Keratinocyte (primary cell): Measurements from ENCODE around the gene SDCCAG8. TPM values are rescaled to one million over a fixed set of nuclear protein-coding genes. Genes with fewer than 3 reads are reported as not detected.

Experiments used
- DNase-seq: peaks from one replicate; pipeline ENCODE4 v3.0.0-alpha.2; 2011; ENCODE audit warnings: low read depth, missing footprints, low spot score
- FAIRE-seq: peaks from 2 replicates; lab custom pipeline; 2011; peaks lifted over from hg19 to GRCh38; lab: Jason Lieb, UNC
- H2AFZ ChIP-seq: 2 replicates; pipeline ENCODE4 v1.6.0; 2012; ENCODE audit warnings: low read length, control low read depth, inconsistent platforms; ENCODE audit not compliant: control insufficient read depth
- H3K27ac ChIP-seq: 2 replicates; pipeline ENCODE4 v1.5.1; 2011; ENCODE audit warnings: low read length; ENCODE audit not compliant: control insufficient read depth, insufficient read depth
- H3K27me3 ChIP-seq: 3 replicates; pipeline ENCODE4 v1.6.0; 2011; ENCODE audit warnings: low read length; ENCODE audit not compliant: control insufficient read depth, insufficient read depth; ENCODE audit errors: extremely low read depth
- H3K36me3 ChIP-seq, 2 experiments: 2 replicates in 1 of 2; 3 replicates in 1 of 2; pipeline ENCODE4 v1.5.1; 2011; ENCODE audit warnings: low read length in 2 of 2, mild to moderate bottlenecking in 1 of 2; ENCODE audit not compliant: control insufficient read depth in 2 of 2, insufficient read depth in 2 of 2; ENCODE audit errors: extremely low read depth in 1 of 2
- H3K4me1 ChIP-seq: 3 replicates; pipeline ENCODE4 v1.5.1; 2011; ENCODE audit warnings: low read length; ENCODE audit not compliant: control insufficient read depth, insufficient read depth; ENCODE audit errors: extremely low read depth
- H3K4me2 ChIP-seq: 3 replicates; pipeline ENCODE4 v1.6.0; 2011; ENCODE audit warnings: low read depth, low read length; ENCODE audit not compliant: control insufficient read depth, insufficient read depth; ENCODE audit errors: extremely low read depth
- H3K4me3 ChIP-seq, 3 experiments: fragments of 200-600 bp in 1 of 3; sonication (generic) in 1 of 3; 2 replicates in 2 of 3; 3 replicates in 1 of 3; pipeline ENCODE4 v1.5.1; 2011 to 2016; ENCODE audit warnings: low read length in 3 of 3, mild to moderate bottlenecking in 3 of 3, control low read depth in 2 of 3, inconsistent platforms in 1 of 3, low read depth in 1 of 3, mixed read lengths in 1 of 3, mixed run types in 1 of 3, moderate library complexity in 1 of 3; ENCODE audit not compliant: control insufficient read depth in 2 of 3, insufficient read depth in 2 of 3; ENCODE audit errors: extremely low read depth in 1 of 3
- H3K79me2 ChIP-seq: 2 replicates; pipeline ENCODE4 v1.6.0; 2012; ENCODE audit warnings: low read length; ENCODE audit not compliant: control insufficient read depth, insufficient read depth
- H3K9ac ChIP-seq: 3 replicates; pipeline ENCODE4 v1.6.0; 2011; ENCODE audit warnings: low read length; ENCODE audit not compliant: control insufficient read depth, insufficient read depth; ENCODE audit errors: extremely low read depth
- H3K9me1 ChIP-seq: 3 replicates; pipeline ENCODE4 v1.6.0; 2011; ENCODE audit warnings: low read length; ENCODE audit not compliant: control insufficient read depth, insufficient read depth; ENCODE audit errors: extremely low read depth
- H3K9me3 ChIP-seq: 2 replicates; pipeline ENCODE4 v1.5.1; 2012; ENCODE audit warnings: low read depth, low read length; ENCODE audit not compliant: control insufficient read depth
- H4K20me1 ChIP-seq: 3 replicates; pipeline ENCODE4 v1.6.0; 2011; ENCODE audit warnings: low read length; ENCODE audit not compliant: control insufficient read depth, insufficient read depth; ENCODE audit errors: extremely low read depth
- CTCF ChIP-seq, 3 experiments: IDR thresholded peaks in 1 of 3; conservative IDR thresholded peaks in 1 of 3; optimal IDR thresholded peaks in 1 of 3; 2 replicates in 2 of 3; 3 replicates in 1 of 3; pipeline versions ENCODE3 to v1.5.1; 2011; ENCODE audit warnings: low read length in 3 of 3, mild to moderate bottlenecking in 3 of 3, moderate library complexity in 2 of 3, control low read depth in 1 of 3, inconsistent platforms in 1 of 3; ENCODE audit not compliant: insufficient read depth in 2 of 3; ENCODE audit errors: extremely low read depth in 1 of 3
- EZH2 ChIP-seq: IDR thresholded peaks from one replicate; pipeline ENCODE4 v1.6.1; 2012; ENCODE audit warnings: inconsistent platforms, mild to moderate bottlenecking, low read length, moderate library complexity
- dilution Hi-C: fragments of 300-500 bp; cut with MboI; formaldehyde crosslinking; loops from one replicate; pipeline ENCODE4 v1.7.0; 2020; ENCODE audit warnings: low sequenced_read_pairs; ENCODE audit not compliant: extremely low pct_ligation_motif_present
- polyA plus RNA-seq, 5 experiments: library from polyadenylated mRNA; depleted of rRNA in 3 of 5; stranded (reverse) in 3 of 5; stranded (forward) in 1 of 5; unstranded in 1 of 5; fragments of >200 nt; gene quantifications; 1 replicate in 1 of 5; 2 replicates in 3 of 5; 3 replicates in 1 of 5; pipeline versions ENCODE4 v1.2.1 to v1.2.3, GENCODE V29; 2011 to 2012; ENCODE audit warnings: missing spikeins in 2 of 5, low read depth in 1 of 5, low replicate concordance in 1 of 5

The SDCCAG8 gene
- polyA plus RNA-seq, 1 donor (not counting 4 experiments of a cell fraction or from before 2014, with no cell fraction given) = 61.6 TPM

GRCh38 chr1:243288062-243288461, 32.2 kb downstream of the SDCCAG8 start:
- H4K20me1 ChIP-seq = no peaks in the 10 kb centered on the region
- H3K27me3 ChIP-seq = no peaks in the 10 kb centered on the region
- H3K4me1 ChIP-seq = peaks cover 20% of the 10 kb centered on the region
- H3K9me1 ChIP-seq = no peaks in the 10 kb centered on the region
- H3K36me3 ChIP-seq = peaks cover 0 to 3% of the 10 kb centered on the region in 2 experiments
- H2AFZ ChIP-seq = no peak overlapping the region
- peak overlapping the region; percentile 29 for H3K9ac ChIP-seq
- H3K9me3 ChIP-seq = no peaks in the 10 kb centered on the region
- peaks cover 9% of the 10 kb centered on the region for H3K79me2 ChIP-seq
- H3K27ac ChIP-seq = peak overlapping the region; percentile 84
- no peak overlapping the region for H3K4me3 ChIP-seq
- no peak for TF ChIP-seq CTCF (optimal IDR thresholded peaks at IDR 0.05 in 1 of 3, IDR thresholded peaks at IDR 0.05 in 1 of 3, conservative IDR thresholded peaks at IDR 0.05 in 1 of 3; ENCODE audit: extremely low read depth in 1 of 3, insufficient read depth in 2 of 3, low read length in 3 of 3)
- no peak for TF ChIP-seq EZH2
- DNase-seq (no peak), FAIRE-seq (no peak)
- H3K4me2 ChIP-seq = peak overlapping the region; percentile 35
- dilution Hi-C loops = no loop called here

- Histone ChIP-seq H3K36me3 (peaks cover 0 to 4% of the 10 kb centered on the region in 2 experiments), H3K9me3 (no peaks in the 10 kb centered on the region), H3K9me1 (no peaks in the 10 kb centered on the region), H4K20me1 (no peaks in the 10 kb centered on the region), H3K4me1 (peaks cover 39% of the 10 kb centered on the region), H3K4me3 (no peak overlapping the region), H3K79me2 (peaks cover 9% of the 10 kb centered on the region), H3K4me2 (no peak overlapping the region), H3K27me3 (no peaks in the 10 kb centered on the region), H3K9ac (no peak overlapping the region), H2AFZ (no peak overlapping the region), H3K27ac (no peak overlapping the region)
- no peak for FAIRE-seq
- no peak for DNase-seq
- TF ChIP-seq EZH2 (no peak), CTCF (optimal IDR thresholded peaks at IDR 0.05 in 1 of 3, IDR thresholded peaks at IDR 0.05 in 1 of 3, conservative IDR thresholded peaks at IDR 0.05 in 1 of 3; ENCODE audit: extremely low read depth in 1 of 3, insufficient read depth in 2 of 3, low read length in 3 of 3) (no peak)
- dilution Hi-C loops = no loop called here
These were observed 35.5 kb downstream of the SDCCAG8 start for GRCh38 chr1:243291292-243291691.
